Gastrocnemius medialis (tissue), 4 donors: ENCODE results near the gene F5. TPM values are rescaled to one million over a fixed set of nuclear protein-coding genes. Genes with fewer than 3 reads are reported as not detected.

Source experiments
- ATAC-seq, 2 donors: fragments of 150-250 bp; one replicate each; pipeline ENCODE4 v1.9.1; 2016
- DNase-seq, 2 donors: peaks; one replicate each; pipeline ENCODE4 v3.0.0-alpha.2; 2019
- H3K27ac ChIP-seq, 4 donors: fragments of 200-600 bp; sonication (generic); 1 replicate in 1 of 4; 2 replicates in 3 of 4; pipeline ENCODE4 v1.5.1; 2016 to 2018; ENCODE audit warnings: mild to moderate bottlenecking in 2 of 4, moderate library complexity in 1 of 4
- H3K27me3 ChIP-seq, 3 donors: fragments of 200-600 bp; sonication (generic) in 2 of 3; 1 replicate in 1 of 3; 2 replicates in 2 of 3; pipeline versions ENCODE4 v1.5.1 to v1.6.0; 2016 to 2019; ENCODE audit warnings: mild to moderate bottlenecking in 1 of 3, moderate library complexity in 1 of 3
- H3K36me3 ChIP-seq, 2 donors: fragments of 200-600 bp; sonication (generic) in 1 of 2; one replicate each; pipeline ENCODE4 v1.5.1; 2017 to 2018
- H3K4me1 ChIP-seq, 2 donors: fragments of 200-600 bp; sonication (generic) in 1 of 2; one replicate each; pipeline ENCODE4 v1.5.1; 2016 to 2017; ENCODE audit warnings: mild to moderate bottlenecking in 2 of 2
- H3K4me3 ChIP-seq, 4 donors: fragments of 200-600 bp; sonication (generic) in 3 of 4; 1 replicate in 1 of 4; 2 replicates in 3 of 4; pipeline ENCODE4 v1.5.1; 2016 to 2019; ENCODE audit warnings: mild to moderate bottlenecking in 2 of 4
- H3K9me3 ChIP-seq, 3 donors: fragments of 200-600 bp; sonication (generic) in 2 of 3; 1 replicate in 1 of 3; 2 replicates in 2 of 3; pipeline ENCODE4 v1.5.1; 2016 to 2019
- POLR2A ChIP-seq, 2 donors: fragments of 450-650 bp; IDR thresholded peaks; one replicate each; pipeline ENCODE4 v1.6.1; 2017; ENCODE audit warnings: antibody characterized with exemption in 2 of 2, mild to moderate bottlenecking in 2 of 2, moderate library complexity in 2 of 2
- in situ Hi-C, 4 donors: fragments of 200-750 bp; cut with MboI; loops; one replicate each; pipeline versions ENCODE4 v1.15.0 to v1.8.0; 2017; ENCODE audit warnings: low sequenced_read_pairs in 4 of 4
- intact Hi-C: fragments of 100-400 bp; cut with DNase I; formaldehyde crosslinking; loops from one replicate; pipeline ENCODE4 v1.15.1; 2023; ENCODE audit warnings: low total_unique reads
- total RNA-seq, 4 donors: library from RNA; depleted of rRNA; stranded (reverse); fragments of >200 nt; gene quantifications; one replicate each; pipeline versions ENCODE4 v1.1.0 to v1.2.3, GENCODE V29; 2016
- TF ChIP-seq, protein P1 (sequence below), 5 experiments: fragments of 450-650 bp in 3 of 5; fragments of 200-600 bp in 2 of 5; sonication (generic) in 2 of 5; IDR thresholded peaks in 4 of 5; conservative IDR thresholded peaks in 1 of 5; 1 replicate in 4 of 5; 2 replicates in 1 of 5; pipeline ENCODE4 v1.5.1; 2016 to 2019; ENCODE audit warnings: antibody characterized with exemption in 5 of 5, mild to moderate bottlenecking in 3 of 5, moderate library complexity in 3 of 5

The F5 gene
- total RNA-seq, 4 donors from 2014 or later = 0.07 to 0.68 (median 0.22) TPM

DNA sequence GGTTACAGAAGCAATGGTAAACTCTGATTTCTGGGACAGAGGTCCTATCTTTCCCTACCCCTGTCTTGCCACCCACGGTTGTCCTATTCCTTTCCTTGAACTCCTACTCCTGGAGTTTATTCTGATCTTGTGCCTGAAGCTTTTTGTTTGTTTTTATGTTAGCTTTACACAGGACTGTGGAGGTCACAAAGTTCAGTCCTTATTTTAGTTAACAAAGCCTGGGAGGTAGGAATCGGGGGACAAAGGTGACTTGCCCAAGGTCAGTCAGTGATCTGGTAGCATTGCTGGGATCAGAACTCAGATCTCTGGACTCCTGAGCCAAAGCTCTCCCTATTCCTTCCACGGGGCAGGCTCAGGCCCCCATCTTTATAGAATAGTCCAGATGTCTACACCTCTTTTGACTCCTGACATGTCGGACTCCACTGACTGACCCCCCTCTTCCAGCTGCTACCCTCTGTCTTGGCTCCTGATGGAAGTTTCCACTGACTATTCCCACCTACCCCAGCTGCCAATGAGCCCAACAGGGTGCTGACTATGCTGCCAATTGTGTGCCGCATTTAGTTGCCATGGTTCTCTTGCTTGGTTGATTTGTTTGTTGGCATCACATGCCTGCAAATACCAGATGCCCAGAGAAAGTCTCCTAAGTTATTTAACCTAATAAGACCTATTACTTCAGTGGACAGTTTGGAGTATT, 9.9 kb downstream of the F5 start:
- ATAC-seq = no peak

DNA sequence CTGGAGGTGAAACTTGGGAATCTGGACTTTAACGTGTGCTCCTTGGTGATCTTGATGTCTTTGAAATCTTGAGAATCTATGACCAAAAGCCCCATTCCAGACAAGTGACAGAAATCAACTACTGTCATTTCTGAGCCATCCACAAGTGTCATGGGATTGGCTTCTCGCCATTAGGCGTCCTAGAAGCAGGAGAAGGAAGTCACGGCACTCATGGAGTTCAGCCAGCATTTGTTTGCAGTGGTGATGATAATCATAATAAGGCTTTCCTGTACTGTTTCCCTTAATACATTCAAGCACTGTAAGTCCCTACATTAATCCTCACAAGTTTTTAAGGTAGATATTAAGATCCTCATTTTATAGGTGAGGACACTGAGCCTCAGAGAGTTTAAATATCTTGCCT, 11.9 kb downstream of the F5 start:
- ATAC-seq (no peak), DNase-seq (no peak)
- H3K4me1 ChIP-seq = no peaks in the 10 kb centered on the region
- H3K27ac ChIP-seq = no peak overlapping the region
- H3K4me3 ChIP-seq = no peak overlapping the region
- no peaks in the 10 kb centered on the region for H3K36me3 ChIP-seq
- H3K27me3 ChIP-seq = no peaks in the 10 kb centered on the region
- TF ChIP-seq, protein P1, sequence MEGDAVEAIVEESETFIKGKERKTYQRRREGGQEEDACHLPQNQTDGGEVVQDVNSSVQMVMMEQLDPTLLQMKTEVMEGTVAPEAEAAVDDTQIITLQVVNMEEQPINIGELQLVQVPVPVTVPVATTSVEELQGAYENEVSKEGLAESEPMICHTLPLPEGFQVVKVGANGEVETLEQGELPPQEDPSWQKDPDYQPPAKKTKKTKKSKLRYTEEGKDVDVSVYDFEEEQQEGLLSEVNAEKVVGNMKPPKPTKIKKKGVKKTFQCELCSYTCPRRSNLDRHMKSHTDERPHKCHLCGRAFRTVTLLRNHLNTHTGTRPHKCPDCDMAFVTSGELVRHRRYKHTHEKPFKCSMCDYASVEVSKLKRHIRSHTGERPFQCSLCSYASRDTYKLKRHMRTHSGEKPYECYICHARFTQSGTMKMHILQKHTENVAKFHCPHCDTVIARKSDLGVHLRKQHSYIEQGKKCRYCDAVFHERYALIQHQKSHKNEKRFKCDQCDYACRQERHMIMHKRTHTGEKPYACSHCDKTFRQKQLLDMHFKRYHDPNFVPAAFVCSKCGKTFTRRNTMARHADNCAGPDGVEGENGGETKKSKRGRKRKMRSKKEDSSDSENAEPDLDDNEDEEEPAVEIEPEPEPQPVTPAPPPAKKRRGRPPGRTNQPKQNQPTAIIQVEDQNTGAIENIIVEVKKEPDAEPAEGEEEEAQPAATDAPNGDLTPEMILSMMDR (IDR thresholded peaks at IDR 0.05 in 4 of 5, conservative IDR thresholded peaks at IDR 0.05 in 1 of 5) = no peak
- TF ChIP-seq POLR2A (IDR thresholded peaks at IDR 0.05) = no peak
- H3K9me3 ChIP-seq = no peaks in the 10 kb centered on the region
- intact Hi-C loops (no loop called here), in situ Hi-C loops (loop anchor here in 1 of 4 donors (25.0 kb wide), 1 partner anchor 238 kb away; no protein-coding TSS in a partner anchor)

More for the DNA sequence above, 9.9 kb downstream of the F5 start:
- no peaks in the 10 kb centered on the region for H3K27me3 ChIP-seq
- H3K9me3 ChIP-seq = no peaks in the 10 kb centered on the region
- in situ Hi-C loops = no loop called here
- TF ChIP-seq, protein P1 (IDR thresholded peaks at IDR 0.05 in 4 of 5, conservative IDR thresholded peaks at IDR 0.05 in 1 of 5) = no peak
- TF ChIP-seq POLR2A (IDR thresholded peaks at IDR 0.05) = no peak
- intact Hi-C loops = no loop called here
- no peaks in the 10 kb centered on the region for H3K4me1 ChIP-seq
- H3K36me3 ChIP-seq = no peaks in the 10 kb centered on the region
- no peak overlapping the region for H3K4me3 ChIP-seq
- DNase-seq = no peak
- no peak overlapping the region for H3K27ac ChIP-seq

DNA sequence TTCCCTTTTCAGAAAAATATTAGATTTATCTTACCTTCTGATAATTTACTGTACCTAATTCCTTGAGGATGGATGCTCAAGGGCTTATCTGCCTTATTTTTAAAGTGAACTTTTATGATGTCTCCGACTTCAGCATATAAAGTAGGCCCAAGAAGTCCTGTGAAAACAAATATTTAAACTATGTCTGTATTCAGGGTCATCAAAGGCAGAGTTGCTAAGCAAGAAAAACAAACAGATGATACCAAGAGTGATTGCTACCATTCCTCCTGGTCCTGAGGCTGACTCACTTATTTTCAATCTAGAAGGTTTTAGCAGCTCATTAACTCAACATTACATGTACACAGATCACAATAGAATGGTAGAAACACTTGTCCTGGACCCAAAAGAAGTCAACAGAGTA, 14.1 kb downstream of the F5 start:
- ATAC-seq = no peak

DNA sequence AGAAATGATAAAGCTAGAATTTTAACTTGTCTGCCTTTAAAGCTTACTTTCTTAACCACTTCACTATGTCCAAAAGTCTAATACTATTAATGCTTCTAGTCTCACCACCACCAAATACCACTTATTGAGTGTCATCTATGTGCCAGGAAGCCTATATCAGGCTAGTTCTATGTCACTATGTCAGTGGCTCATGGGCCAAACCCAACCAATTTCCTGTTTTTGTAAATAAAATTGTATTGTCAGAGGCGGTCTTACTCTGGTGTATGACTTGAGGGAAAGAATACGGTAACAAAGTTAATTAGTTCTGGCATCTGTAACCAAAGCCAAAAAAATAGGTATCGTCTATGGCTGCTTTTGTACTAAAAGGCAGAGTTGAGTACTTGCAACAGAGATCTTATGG, 14.8 kb downstream of the F5 start:
- in situ Hi-C loops = loop anchor here in 1 of 4 donors (25.0 kb wide), 1 partner anchor 241 kb away; no protein-coding TSS in a partner anchor

More for the DNA sequence above, 14.1 kb downstream of the F5 start:
- Histone ChIP-seq H3K36me3 (no peaks in the 10 kb centered on the region), H3K27ac (no peak overlapping the region), H3K4me3 (no peak overlapping the region), H3K4me1 (no peaks in the 10 kb centered on the region), H3K27me3 (no peaks in the 10 kb centered on the region), H3K9me3 (no peaks in the 10 kb centered on the region)
- no peak for TF ChIP-seq POLR2A (IDR thresholded peaks at IDR 0.05)
- TF ChIP-seq, protein P1 (IDR thresholded peaks at IDR 0.05 in 4 of 5, conservative IDR thresholded peaks at IDR 0.05 in 1 of 5) = no peak
- intact Hi-C loops (no loop called here), in situ Hi-C loops (loop anchor here in 1 of 4 donors (25.0 kb wide), 1 partner anchor 240 kb away; no protein-coding TSS in a partner anchor)
- DNase-seq = no peak

More for the DNA sequence above, 14.8 kb downstream of the F5 start:
- H3K36me3 ChIP-seq = no peaks in the 10 kb centered on the region
- H3K9me3 ChIP-seq = no peaks in the 10 kb centered on the region
- intact Hi-C loops = no loop called here
- TF ChIP-seq, protein P1 (IDR thresholded peaks at IDR 0.05 in 4 of 5, conservative IDR thresholded peaks at IDR 0.05 in 1 of 5) = no peak
- TF ChIP-seq POLR2A (IDR thresholded peaks at IDR 0.05) = no peak
- no peaks in the 10 kb centered on the region for H3K4me1 ChIP-seq
- no peak overlapping the region for H3K4me3 ChIP-seq
- H3K27me3 ChIP-seq = no peaks in the 10 kb centered on the region
- ATAC-seq (no peak), DNase-seq (no peak)
- no peak overlapping the region for H3K27ac ChIP-seq
